IMR-90 (cell line): Measurements from ENCODE around the gene PHETA1. TPM values are rescaled to one million over a fixed set of nuclear protein-coding genes. Genes with fewer than 3 reads are reported as not detected.

ENCODE experiments used
- ATAC-seq: fragments of 200-7000 bp; cut with Tn5 transposase; 2 replicates; pipeline ENCODE4 v1.9.1; 2020; ENCODE audit warnings: low read depth, mild to moderate bottlenecking, moderate library complexity
- BruUV-seq: library from RNA; stranded (reverse); fragments of 400-500 nt; replicated peaks from 2 replicates; lab custom pipeline; 2021; lab: Mats Ljungman, UMichigan
- CTCF ChIA-PET: fragments of 300-600 bp; formaldehyde crosslinking; extraction: SDS; loops from one replicate; lab custom pipeline; 2021; ENCODE audit warnings: antibody characterized with exemption; lab: Yijun Ruan, JAX
- POLR2A ChIA-PET: fragments of 300-600 bp; sonication (Branson Sonifier 250); formaldehyde crosslinking; loops from one replicate; lab custom pipeline; 2022; ENCODE audit warnings: antibody characterized with exemption; ENCODE audit not compliant: unreplicated experiment; lab: Charles Lee
- DNase-seq: peaks from one replicate; pipeline ENCODE4 v3.0.0; 2013
- H2AFZ ChIP-seq: replicated peaks from 2 replicates; pipeline ENCODE3; 2013; ENCODE audit warnings: low read length, mild to moderate bottlenecking; ENCODE audit not compliant: poor library complexity
- H2AK5ac ChIP-seq: 2 replicates; pipeline ENCODE4 v1.6.1; 2013; ENCODE audit warnings: low read depth, low read length, inconsistent platforms
- H2AK9ac ChIP-seq: replicated peaks from 2 replicates; pipeline ENCODE3; 2013; ENCODE audit warnings: mild to moderate bottlenecking, low read depth, low read length, moderate library complexity; ENCODE audit not compliant: poor library complexity
- H2BK120ac ChIP-seq: 2 replicates; pipeline ENCODE4 v1.6.1; 2013; ENCODE audit warnings: low read depth, low read length, inconsistent platforms
- H2BK15ac ChIP-seq: 3 replicates; pipeline ENCODE4 v1.6.1; 2013; ENCODE audit warnings: low read depth, low read length, inconsistent platforms
- H2BK20ac ChIP-seq: 2 replicates; pipeline ENCODE4 v1.6.1; 2013; ENCODE audit warnings: low read depth, mild to moderate bottlenecking, inconsistent platforms, low read length, moderate library complexity
- H2BK5ac ChIP-seq: 2 replicates; pipeline ENCODE4 v1.6.1; 2013; ENCODE audit warnings: mild to moderate bottlenecking, low read depth, low read length, inconsistent platforms; ENCODE audit not compliant: poor library complexity, severe bottlenecking
- H3K14ac ChIP-seq: replicated peaks from 2 replicates; pipeline ENCODE4 v1.6.1; 2013; ENCODE audit warnings: low read depth, low read length, inconsistent platforms
- H3K18ac ChIP-seq: 2 replicates; pipeline ENCODE4 v1.6.1; 2013; ENCODE audit warnings: low read depth, low read length, control low read depth
- H3K23ac ChIP-seq: 2 replicates; pipeline ENCODE4 v1.6.1; 2013; ENCODE audit warnings: low read depth, low read length, inconsistent platforms
- H3K27ac ChIP-seq: 2 replicates; pipeline ENCODE4 v1.5.1; 2013; ENCODE audit warnings: mild to moderate bottlenecking, control low read depth, low read length; ENCODE audit not compliant: insufficient read depth
- H3K27me3 ChIP-seq: 2 replicates; pipeline ENCODE4 v1.6.1; 2013; ENCODE audit warnings: low read length; ENCODE audit not compliant: control insufficient read depth, insufficient read depth
- H3K36me3 ChIP-seq: 2 replicates; pipeline ENCODE4 v1.6.1; 2013; ENCODE audit warnings: low read length, mixed read lengths; ENCODE audit not compliant: control insufficient read depth, insufficient read depth
- H3K4ac ChIP-seq: 2 replicates; pipeline ENCODE4 v1.6.1; 2013; ENCODE audit warnings: low read depth, low read length, inconsistent platforms
- H3K4me1 ChIP-seq: 2 replicates; pipeline ENCODE4 v1.6.1; 2013; ENCODE audit warnings: low read length, mixed read lengths; ENCODE audit not compliant: control insufficient read depth, insufficient read depth
- H3K4me2 ChIP-seq: 2 replicates; pipeline ENCODE4 v1.6.1; 2013; ENCODE audit warnings: low read depth, mild to moderate bottlenecking, control low read depth, low read length, moderate library complexity
- H3K4me3 ChIP-seq: 2 replicates; pipeline ENCODE4 v1.5.1; 2013; ENCODE audit warnings: low read depth, mild to moderate bottlenecking, control low read depth, low read length, moderate library complexity; ENCODE audit not compliant: insufficient read depth
- H3K56ac ChIP-seq: 2 replicates; pipeline ENCODE4 v1.6.1; 2013; ENCODE audit warnings: low read length, inconsistent platforms; ENCODE audit not compliant: insufficient read depth; ENCODE audit errors: extremely low read depth
- H3K79me1 ChIP-seq, 2 experiments: 2 replicates each; pipeline ENCODE4 v1.6.1; 2013; ENCODE audit warnings: low read length in 2 of 2, inconsistent platforms in 1 of 2, low read depth in 1 of 2
- H3K9ac ChIP-seq: 2 replicates; pipeline ENCODE4 v1.6.1; 2013; ENCODE audit warnings: low read depth, low read length, control low read depth
- H3K9me1 ChIP-seq: 2 replicates; pipeline ENCODE4 v1.6.1; 2013; ENCODE audit warnings: low read length, inconsistent platforms; ENCODE audit not compliant: insufficient read depth
- H3K9me3 ChIP-seq: 2 replicates; pipeline ENCODE4 v1.6.1; 2013; ENCODE audit warnings: low read length; ENCODE audit not compliant: control insufficient read depth, insufficient read depth
- H4K20me1 ChIP-seq: 2 replicates; pipeline ENCODE4 v1.6.1; 2013; ENCODE audit warnings: low read length, inconsistent platforms; ENCODE audit not compliant: insufficient read depth
- H4K5ac ChIP-seq: 2 replicates; pipeline ENCODE4 v1.6.1; 2013; ENCODE audit warnings: mild to moderate bottlenecking, low read depth, low read length, control low read depth
- H4K8ac ChIP-seq, 2 experiments: 2 replicates each; pipeline ENCODE4 v1.6.1; 2013; ENCODE audit warnings: low read depth in 2 of 2, low read length in 2 of 2, control low read depth in 1 of 2, inconsistent platforms in 1 of 2
- H4K91ac ChIP-seq: 2 replicates; pipeline ENCODE4 v1.6.1; 2013; ENCODE audit warnings: low read depth, low read length, inconsistent platforms; ENCODE audit not compliant: insufficient read depth
- BHLHE40 ChIP-seq: fragments of 150-350 bp; IDR thresholded peaks from 2 replicates; pipeline ENCODE4 v1.6.1; 2016; ENCODE audit warnings: mild to moderate bottlenecking, low read depth, low read length
- CEBPB ChIP-seq: IDR thresholded peaks from 2 replicates; pipeline ENCODE4 v1.6.1; 2012; ENCODE audit warnings: low read depth, low read length, improper control_type of control experiment
- CHD1 ChIP-seq: IDR thresholded peaks from 2 replicates; pipeline ENCODE4 v1.6.1; 2012; ENCODE audit warnings: low read depth, low read length, improper control_type of control experiment
- CTCF ChIP-seq: conservative IDR thresholded peaks from 2 replicates; pipeline ENCODE4 v1.5.1; 2012; ENCODE audit warnings: mild to moderate bottlenecking, low read depth, low read length, improper control_type of control experiment
- ELK1 ChIP-seq: fragments of 150-350 bp; IDR thresholded peaks from 2 replicates; pipeline ENCODE4 v1.6.1; 2016; ENCODE audit warnings: low read depth, mild to moderate bottlenecking, low read length, moderate library complexity, borderline replicate concordance
- FOS ChIP-seq: fragments of 150-350 bp; IDR thresholded peaks from 2 replicates; pipeline ENCODE4 v1.6.1; 2016; ENCODE audit warnings: low read depth, low read length
- MAFK ChIP-seq: IDR thresholded peaks from 2 replicates; pipeline ENCODE4 v1.6.1; 2012; ENCODE audit warnings: low read depth, low read length, improper control_type of control experiment
- MAZ ChIP-seq: IDR thresholded peaks from 2 replicates; pipeline ENCODE4 v1.6.1; 2012; ENCODE audit warnings: low read depth, mild to moderate bottlenecking, low read length, improper control_type of control experiment, moderate library complexity, borderline replicate concordance
- MXI1 ChIP-seq: IDR thresholded peaks from 2 replicates; pipeline ENCODE4 v1.6.1; 2012; ENCODE audit warnings: low read depth, mild to moderate bottlenecking, low read length, moderate library complexity, borderline replicate concordance
- NFE2L2 ChIP-seq: fragments of 150-350 bp; IDR thresholded peaks from 2 replicates; pipeline ENCODE4 v1.6.1; 2016; ENCODE audit warnings: low read depth, mild to moderate bottlenecking, low read length
- RAD21 ChIP-seq: IDR thresholded peaks from 2 replicates; pipeline ENCODE4 v1.6.1; 2012; ENCODE audit warnings: low read length, improper control_type of control experiment
- RCOR1 ChIP-seq: IDR thresholded peaks from 2 replicates; pipeline ENCODE4 v1.6.1; 2012; ENCODE audit warnings: mild to moderate bottlenecking, low read length, improper control_type of control experiment; ENCODE audit not compliant: insufficient replicate concordance
- RFX5 ChIP-seq: IDR thresholded peaks from 2 replicates; pipeline ENCODE4 v1.8.0; 2012; ENCODE audit warnings: low read depth, mild to moderate bottlenecking, low read length, moderate library complexity
- WGBS, 2 experiments: methylation state at CpG; one replicate each; pipeline versions ENCODE4 v1.1.5 to v1.1.7; 2013; ENCODE audit warnings: missing lambda C conversion rate in 2 of 2; ENCODE audit not compliant: insufficient read length in 1 of 2; ENCODE audit errors: extremely low coverage in 2 of 2; 5-methylcytosine and 5-hydroxymethylcytosine counted together
- dilution Hi-C: fragments of 300-500 bp; cut with HindIII; formaldehyde crosslinking; loops from one replicate; pipeline ENCODE4 v1.14.3; 2018; ENCODE audit warnings: low sequenced_read_pairs; ENCODE audit not compliant: unreplicated experiment
- in situ Hi-C: fragments of 300-500 bp; cut with MboI; formaldehyde crosslinking; loops from 3 replicates; pipeline ENCODE4 v1.14.3; 2019; ENCODE audit warnings: low sequenced_read_pairs, inconsistent platforms, mixed read lengths
- intact Hi-C: fragments of 100-400 bp; cut with micrococcal nuclease; formaldehyde crosslinking; loops from 2 replicates; pipeline ENCODE4 v1.10.0; 2022
- polyA plus RNA-seq, 3 experiments: library from polyadenylated mRNA; depleted of rRNA; stranded (reverse); fragments of >200 nt; gene quantifications; 2 replicates each; pipeline ENCODE4 v1.2.3, GENCODE V29; 2012; ENCODE audit warnings: low replicate concordance in 1 of 3
- total RNA-seq: library from RNA; depleted of rRNA; stranded (reverse); fragments of >200 nt; gene quantifications from 2 replicates; pipeline ENCODE4 v1.2.3, GENCODE V29; 2012

Gene PHETA1
- total and polyA plus RNA-seq, 2 of the 4 experiments (the other 2 are of a cell fraction) = 3.2 to 6.6 TPM

GRCh38 chr12:111319600-111320257 lies 49.2 kb downstream of the PHETA1 start:
- intact Hi-C loops = no loop called here
- Histone ChIP-seq H3K9ac (no peak overlapping the region), H3K4me1 (no peaks in the 10 kb centered on the region), H4K8ac (no peak overlapping the region), H3K9me3 (no peaks in the 10 kb centered on the region), H3K79me1 (no peaks in the 10 kb centered on the region), H2BK120ac (no peak overlapping the region), H3K9me1 (no peaks in the 10 kb centered on the region), H3K23ac (no peak overlapping the region), H2AK5ac (no peak overlapping the region), H3K27ac (no peak overlapping the region), H2BK5ac (no peak overlapping the region), H2BK20ac (no peak overlapping the region), H3K36me3 (no peaks in the 10 kb centered on the region), H2BK15ac (no peak overlapping the region), H3K4me2 (no peak overlapping the region), H4K5ac (no peak overlapping the region), H3K56ac (no peak overlapping the region), H3K18ac (no peak overlapping the region), H2AFZ (no peak overlapping the region), H4K91ac (no peak overlapping the region), H2AK9ac (no peak overlapping the region), H3K27me3 (peaks cover 9% of the 10 kb centered on the region), H3K14ac (no peak overlapping the region), H3K4me3 (no peak overlapping the region), H4K20me1 (no peaks in the 10 kb centered on the region), H3K4ac (no peak overlapping the region)
- dilution Hi-C loops = no loop called here
- ChIA-PET POLR2A (no interaction called here), CTCF (no interaction called here)
- WGBS, 2 experiments = 71% methylated on average over 5 of the region's 32 CpGs; no CpG with 5 or more reads in 1 of the 2 experiments
- BruUV-seq = no TSS peak
- in situ Hi-C loops = loop anchor here (10.0 kb wide), 1 partner anchor 385 kb away; no protein-coding TSS in a partner anchor
- ATAC-seq (no peak), DNase-seq (no peak)
- TF ChIP-seq MAZ (no peak), MXI1 (no peak), ELK1 (no peak), RFX5 (no peak), CHD1 (no peak), CEBPB (no peak), FOS (no peak), MAFK (no peak), RAD21 (no peak), CTCF (no peak), BHLHE40 (no peak), RCOR1 (no peak), NFE2L2 (no peak)
